ENCODE measurements around the gene DNAJC16.

DNA sequence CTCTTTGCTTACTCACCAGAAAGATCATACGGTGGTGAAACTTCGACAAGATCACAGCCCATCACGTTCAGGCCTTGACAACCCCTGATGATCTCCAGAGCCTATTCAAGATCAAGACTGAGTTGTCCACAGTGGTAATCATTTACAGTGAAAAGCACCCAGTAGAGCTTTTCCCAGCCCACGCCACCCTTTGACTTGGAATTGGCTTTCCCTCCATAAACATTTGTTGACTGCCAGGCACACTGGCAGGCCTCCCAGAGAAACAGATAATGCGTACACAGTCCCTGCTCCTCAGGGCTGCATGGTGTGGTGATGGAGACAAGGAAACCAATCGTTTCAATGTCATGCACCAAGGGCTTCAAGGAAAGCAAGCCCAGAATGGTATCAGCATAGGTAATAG is 48.1 kb downstream of the DNAJC16 start:
- TF ChIP-seq POLR2A (IDR thresholded peaks at IDR 0.05; ENCODE audit: low read depth, low read length) (no peak), POLR2AphosphoS5 (IDR thresholded peaks at IDR 0.05; ENCODE audit: low read depth, low read length) (no peak), TAF1 (IDR thresholded peaks at IDR 0.05; ENCODE audit: low read depth, low read length) (no peak)
